IMR-90 (cell line): ENCODE data around the gene ABHD17C. TPM values are rescaled to one million over a fixed set of nuclear protein-coding genes. Genes with fewer than 3 reads are reported as not detected.

Experiments
- ATAC-seq: fragments of 200-7000 bp; cut with Tn5 transposase; 2 replicates; pipeline ENCODE4 v1.9.1; 2020; ENCODE audit warnings: low read depth, mild to moderate bottlenecking, moderate library complexity
- BruUV-seq: library from RNA; stranded (reverse); fragments of 400-500 nt; replicated peaks from 2 replicates; lab custom pipeline; 2021; lab: Mats Ljungman, UMichigan
- CTCF ChIA-PET: fragments of 300-600 bp; formaldehyde crosslinking; extraction: SDS; loops from one replicate; lab custom pipeline; 2021; ENCODE audit warnings: antibody characterized with exemption; lab: Yijun Ruan, JAX
- POLR2A ChIA-PET: fragments of 300-600 bp; sonication (Branson Sonifier 250); formaldehyde crosslinking; loops from one replicate; lab custom pipeline; 2022; ENCODE audit warnings: antibody characterized with exemption; ENCODE audit not compliant: unreplicated experiment; lab: Charles Lee
- DNase-seq: peaks from one replicate; pipeline ENCODE4 v3.0.0; 2013
- H2AFZ ChIP-seq: replicated peaks from 2 replicates; pipeline ENCODE3; 2013; ENCODE audit warnings: low read length, mild to moderate bottlenecking; ENCODE audit not compliant: poor library complexity
- H2AK5ac ChIP-seq: 2 replicates; pipeline ENCODE4 v1.6.1; 2013; ENCODE audit warnings: low read depth, low read length, inconsistent platforms
- H2AK9ac ChIP-seq: replicated peaks from 2 replicates; pipeline ENCODE3; 2013; ENCODE audit warnings: mild to moderate bottlenecking, low read depth, low read length, moderate library complexity; ENCODE audit not compliant: poor library complexity
- H2BK120ac ChIP-seq: 2 replicates; pipeline ENCODE4 v1.6.1; 2013; ENCODE audit warnings: low read depth, low read length, inconsistent platforms
- H2BK15ac ChIP-seq: 3 replicates; pipeline ENCODE4 v1.6.1; 2013; ENCODE audit warnings: low read depth, low read length, inconsistent platforms
- H2BK20ac ChIP-seq: 2 replicates; pipeline ENCODE4 v1.6.1; 2013; ENCODE audit warnings: low read depth, mild to moderate bottlenecking, inconsistent platforms, low read length, moderate library complexity
- H2BK5ac ChIP-seq: 2 replicates; pipeline ENCODE4 v1.6.1; 2013; ENCODE audit warnings: mild to moderate bottlenecking, low read depth, low read length, inconsistent platforms; ENCODE audit not compliant: poor library complexity, severe bottlenecking
- H3K14ac ChIP-seq: replicated peaks from 2 replicates; pipeline ENCODE4 v1.6.1; 2013; ENCODE audit warnings: low read depth, low read length, inconsistent platforms
- H3K18ac ChIP-seq: 2 replicates; pipeline ENCODE4 v1.6.1; 2013; ENCODE audit warnings: low read depth, low read length, control low read depth
- H3K23ac ChIP-seq: 2 replicates; pipeline ENCODE4 v1.6.1; 2013; ENCODE audit warnings: low read depth, low read length, inconsistent platforms
- H3K27ac ChIP-seq: 2 replicates; pipeline ENCODE4 v1.5.1; 2013; ENCODE audit warnings: mild to moderate bottlenecking, control low read depth, low read length; ENCODE audit not compliant: insufficient read depth
- H3K27me3 ChIP-seq: 2 replicates; pipeline ENCODE4 v1.6.1; 2013; ENCODE audit warnings: low read length; ENCODE audit not compliant: control insufficient read depth, insufficient read depth
- H3K36me3 ChIP-seq: 2 replicates; pipeline ENCODE4 v1.6.1; 2013; ENCODE audit warnings: low read length, mixed read lengths; ENCODE audit not compliant: control insufficient read depth, insufficient read depth
- H3K4ac ChIP-seq: 2 replicates; pipeline ENCODE4 v1.6.1; 2013; ENCODE audit warnings: low read depth, low read length, inconsistent platforms
- H3K4me1 ChIP-seq: 2 replicates; pipeline ENCODE4 v1.6.1; 2013; ENCODE audit warnings: low read length, mixed read lengths; ENCODE audit not compliant: control insufficient read depth, insufficient read depth
- H3K4me2 ChIP-seq: 2 replicates; pipeline ENCODE4 v1.6.1; 2013; ENCODE audit warnings: low read depth, mild to moderate bottlenecking, control low read depth, low read length, moderate library complexity
- H3K4me3 ChIP-seq: 2 replicates; pipeline ENCODE4 v1.5.1; 2013; ENCODE audit warnings: low read depth, mild to moderate bottlenecking, control low read depth, low read length, moderate library complexity; ENCODE audit not compliant: insufficient read depth
- H3K56ac ChIP-seq: 2 replicates; pipeline ENCODE4 v1.6.1; 2013; ENCODE audit warnings: low read length, inconsistent platforms; ENCODE audit not compliant: insufficient read depth; ENCODE audit errors: extremely low read depth
- H3K79me1 ChIP-seq, 2 experiments: 2 replicates each; pipeline ENCODE4 v1.6.1; 2013; ENCODE audit warnings: low read length in 2 of 2, inconsistent platforms in 1 of 2, low read depth in 1 of 2
- H3K9ac ChIP-seq: 2 replicates; pipeline ENCODE4 v1.6.1; 2013; ENCODE audit warnings: low read depth, low read length, control low read depth
- H3K9me1 ChIP-seq: 2 replicates; pipeline ENCODE4 v1.6.1; 2013; ENCODE audit warnings: low read length, inconsistent platforms; ENCODE audit not compliant: insufficient read depth
- H3K9me3 ChIP-seq: 2 replicates; pipeline ENCODE4 v1.6.1; 2013; ENCODE audit warnings: low read length; ENCODE audit not compliant: control insufficient read depth, insufficient read depth
- H4K20me1 ChIP-seq: 2 replicates; pipeline ENCODE4 v1.6.1; 2013; ENCODE audit warnings: low read length, inconsistent platforms; ENCODE audit not compliant: insufficient read depth
- H4K5ac ChIP-seq: 2 replicates; pipeline ENCODE4 v1.6.1; 2013; ENCODE audit warnings: mild to moderate bottlenecking, low read depth, low read length, control low read depth
- H4K8ac ChIP-seq, 2 experiments: 2 replicates each; pipeline ENCODE4 v1.6.1; 2013; ENCODE audit warnings: low read depth in 2 of 2, low read length in 2 of 2, control low read depth in 1 of 2, inconsistent platforms in 1 of 2
- H4K91ac ChIP-seq: 2 replicates; pipeline ENCODE4 v1.6.1; 2013; ENCODE audit warnings: low read depth, low read length, inconsistent platforms; ENCODE audit not compliant: insufficient read depth
- NFE2L2 ChIP-seq: fragments of 150-350 bp; IDR thresholded peaks from 2 replicates; pipeline ENCODE4 v1.6.1; 2016; ENCODE audit warnings: low read depth, mild to moderate bottlenecking, low read length
- RCOR1 ChIP-seq: IDR thresholded peaks from 2 replicates; pipeline ENCODE4 v1.6.1; 2012; ENCODE audit warnings: mild to moderate bottlenecking, low read length, improper control_type of control experiment; ENCODE audit not compliant: insufficient replicate concordance
- SMC3 ChIP-seq: fragments of 150-350 bp; IDR thresholded peaks from 2 replicates; pipeline ENCODE4 v1.6.1; 2016; ENCODE audit warnings: low read depth, mild to moderate bottlenecking, antibody characterized with exemption, low read length, moderate library complexity
- WGBS, 2 experiments: methylation state at CpG; one replicate each; pipeline versions ENCODE4 v1.1.5 to v1.1.7; 2013; ENCODE audit warnings: missing lambda C conversion rate in 2 of 2; ENCODE audit not compliant: insufficient read length in 1 of 2; ENCODE audit errors: extremely low coverage in 2 of 2; 5-methylcytosine and 5-hydroxymethylcytosine counted together
- dilution Hi-C: fragments of 300-500 bp; cut with HindIII; formaldehyde crosslinking; loops from one replicate; pipeline ENCODE4 v1.14.3; 2018; ENCODE audit warnings: low sequenced_read_pairs; ENCODE audit not compliant: unreplicated experiment
- in situ Hi-C: fragments of 300-500 bp; cut with MboI; formaldehyde crosslinking; loops from 3 replicates; pipeline ENCODE4 v1.14.3; 2019; ENCODE audit warnings: low sequenced_read_pairs, inconsistent platforms, mixed read lengths
- intact Hi-C: fragments of 100-400 bp; cut with micrococcal nuclease; formaldehyde crosslinking; loops from 2 replicates; pipeline ENCODE4 v1.10.0; 2022
- polyA plus RNA-seq, 3 experiments: library from polyadenylated mRNA; depleted of rRNA; stranded (reverse); fragments of >200 nt; gene quantifications; 2 replicates each; pipeline ENCODE4 v1.2.3, GENCODE V29; 2012; ENCODE audit warnings: low replicate concordance in 1 of 3
- total RNA-seq: library from RNA; depleted of rRNA; stranded (reverse); fragments of >200 nt; gene quantifications from 2 replicates; pipeline ENCODE4 v1.2.3, GENCODE V29; 2012

Gene ABHD17C
- total and polyA plus RNA-seq, 2 of the 4 experiments (the other 2 are of a cell fraction), result 5.4 to 10.3 TPM

GRCh38 chr15:80777826-80778620, 82.9 kb downstream of the ABHD17C start:
- 0 out of 2 replicates have a peak overlapping the region, but pooled peaks have one; percentile 17 for H3K56ac ChIP-seq
- H3K27me3 ChIP-seq, result no peaks in the 10 kb centered on the region
- peak overlapping the region; percentile 7 for H2AK9ac ChIP-seq
- DNase-seq (no peak), ATAC-seq (no peak)
- H3K4me1 ChIP-seq, result peaks cover 23% of the 10 kb centered on the region
- peak overlapping the region; percentile 37 for H2AFZ ChIP-seq
- BruUV-seq, result no TSS peak
- no peaks in the 10 kb centered on the region for H3K9me3 ChIP-seq
- intact Hi-C loops, result loop anchor here (2.0 to 10.0 kb wide), 3 partner anchors 293 to 595 kb away; no protein-coding TSS in a partner anchor
- peak overlapping the region; percentile 88 for H2BK20ac ChIP-seq
- TF ChIP-seq RCOR1 (no peak), SMC3 (no peak), NFE2L2 (no peak)
- in situ Hi-C loops, result loop anchor here (5.0 kb wide), 3 partner anchors 194 to 321 kb away; no protein-coding TSS in a partner anchor
- ChIA-PET POLR2A (no interaction called here), CTCF (interaction anchor here (1.2 to 3.6 kb wide), 4 partner anchors 74 to 322 kb away, joined by 3 to 50 read pairs (median 12); no protein-coding TSS in a partner anchor)
- H3K4me2 ChIP-seq, result no peak overlapping the region
- H2BK120ac ChIP-seq, result peak overlapping the region; percentile 84
- H3K36me3 ChIP-seq, result peaks cover 15% of the 10 kb centered on the region; the same call in 1 of the 2 replicates
- H3K14ac ChIP-seq, result peak overlapping the region; percentile 51
- H3K4me3 ChIP-seq, result no peak overlapping the region
- peak overlapping the region; percentile 72; the same call in 1 of the 2 replicates for H3K23ac ChIP-seq
- peak overlapping the region; percentile 42 for H2BK5ac ChIP-seq
- peak overlapping the region; percentile 86 for H3K4ac ChIP-seq
- H3K79me1 ChIP-seq, result peaks cover 9 to 35% of the 10 kb centered on the region in 2 experiments; a peak in 3 of 4 replicates
- peak overlapping the region; percentile 62 for H4K5ac ChIP-seq
- dilution Hi-C loops, result no loop called here
- peak overlapping the region; percentile 52; the same call in 2 of the 3 replicates for H2BK15ac ChIP-seq
- H4K91ac ChIP-seq, result peak overlapping the region; percentile 70
- peak overlapping the region; percentile 4 to 75; a peak in 3 of 4 replicates for H4K8ac ChIP-seq
- H2AK5ac ChIP-seq, result peak overlapping the region; percentile 94
- H3K9ac ChIP-seq, result peak overlapping the region; percentile 20
- H3K9me1 ChIP-seq, result no peaks in the 10 kb centered on the region
- H3K18ac ChIP-seq, result peak overlapping the region; percentile 75
- peak overlapping the region; percentile 46 for H3K27ac ChIP-seq
- no CpG with 5 or more reads among the region's 10 CpGs for WGBS, 2 experiments
- peaks cover 35% of the 10 kb centered on the region for H4K20me1 ChIP-seq
